Keratinocyte (primary cell): Measurements from ENCODE around the gene WDR41.

Experiments
- EZH2 ChIP-seq: IDR thresholded peaks from one replicate; pipeline ENCODE4 v1.6.1; 2012; ENCODE audit warnings: inconsistent platforms, mild to moderate bottlenecking, low read length, moderate library complexity
- TF ChIP-seq, protein P1 (sequence below), 3 experiments: IDR thresholded peaks in 1 of 3; conservative IDR thresholded peaks in 1 of 3; optimal IDR thresholded peaks in 1 of 3; 2 replicates in 2 of 3; 3 replicates in 1 of 3; pipeline versions ENCODE3 to v1.5.1; 2011; ENCODE audit warnings: low read length in 3 of 3, mild to moderate bottlenecking in 3 of 3, moderate library complexity in 2 of 3, control low read depth in 1 of 3, inconsistent platforms in 1 of 3; ENCODE audit not compliant: insufficient read depth in 2 of 3; ENCODE audit errors: extremely low read depth in 1 of 3

DNA sequence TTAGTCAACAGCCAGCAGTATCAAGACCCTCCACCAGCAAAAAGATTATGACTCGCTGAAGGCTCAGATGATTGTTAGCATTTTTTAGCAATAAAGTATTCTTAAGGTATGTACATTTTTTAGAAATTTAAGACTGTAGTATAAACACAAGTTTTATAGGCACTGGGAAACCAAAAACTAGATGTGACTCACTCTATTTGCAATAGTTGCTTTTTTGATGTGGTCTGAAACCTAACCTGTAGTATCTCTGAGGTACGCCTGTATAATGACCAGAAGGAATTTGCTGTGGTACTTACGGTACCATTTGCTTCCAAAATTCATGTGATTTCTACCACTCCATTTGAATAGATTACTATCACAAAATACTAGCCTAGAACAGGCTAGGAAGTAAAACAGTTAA, 60.8 kb downstream of the WDR41 start:
- TF ChIP-seq, protein P1, sequence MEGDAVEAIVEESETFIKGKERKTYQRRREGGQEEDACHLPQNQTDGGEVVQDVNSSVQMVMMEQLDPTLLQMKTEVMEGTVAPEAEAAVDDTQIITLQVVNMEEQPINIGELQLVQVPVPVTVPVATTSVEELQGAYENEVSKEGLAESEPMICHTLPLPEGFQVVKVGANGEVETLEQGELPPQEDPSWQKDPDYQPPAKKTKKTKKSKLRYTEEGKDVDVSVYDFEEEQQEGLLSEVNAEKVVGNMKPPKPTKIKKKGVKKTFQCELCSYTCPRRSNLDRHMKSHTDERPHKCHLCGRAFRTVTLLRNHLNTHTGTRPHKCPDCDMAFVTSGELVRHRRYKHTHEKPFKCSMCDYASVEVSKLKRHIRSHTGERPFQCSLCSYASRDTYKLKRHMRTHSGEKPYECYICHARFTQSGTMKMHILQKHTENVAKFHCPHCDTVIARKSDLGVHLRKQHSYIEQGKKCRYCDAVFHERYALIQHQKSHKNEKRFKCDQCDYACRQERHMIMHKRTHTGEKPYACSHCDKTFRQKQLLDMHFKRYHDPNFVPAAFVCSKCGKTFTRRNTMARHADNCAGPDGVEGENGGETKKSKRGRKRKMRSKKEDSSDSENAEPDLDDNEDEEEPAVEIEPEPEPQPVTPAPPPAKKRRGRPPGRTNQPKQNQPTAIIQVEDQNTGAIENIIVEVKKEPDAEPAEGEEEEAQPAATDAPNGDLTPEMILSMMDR (optimal IDR thresholded peaks at IDR 0.05 in 1 of 3, IDR thresholded peaks at IDR 0.05 in 1 of 3, conservative IDR thresholded peaks at IDR 0.05 in 1 of 3; ENCODE audit: extremely low read depth in 1 of 3, insufficient read depth in 2 of 3, low read length in 3 of 3) = no peak
- TF ChIP-seq EZH2 = no peak
